ENCODE results near the gene MED16. TPM values are rescaled to one million over a fixed set of nuclear protein-coding genes. Genes with fewer than 3 reads are reported as not detected.

Gene MED16
- polyA plus RNA-seq, 4 donors, result 39.0 to 107 (median 70.3) TPM

- Histone ChIP-seq H3K9me3 (ENCODE audit: control insufficient read depth in 2 of 2, insufficient read depth in 1 of 2, low read depth in 1 of 2, low read length in 1 of 2) (no peaks in the 10 kb centered on the region), H3K36me3 (ENCODE audit: control insufficient read depth in 3 of 3, insufficient read depth in 2 of 3, low read depth in 1 of 3, low read length in 3 of 3) (peaks cover 5 to 75% (median 9%) of the 10 kb centered on the region in 3 donors), H3K27me3 (ENCODE audit: control insufficient read depth in 3 of 3, insufficient read depth in 3 of 3, low read length in 3 of 3) (no peaks in the 10 kb centered on the region), H3K4me3 (ENCODE audit: low read depth in 1 of 3, low read length in 3 of 3) (no peak overlapping the region), H3K4me1 (ENCODE audit: control insufficient read depth in 3 of 3, insufficient read depth in 2 of 3, low read depth in 1 of 3, low read length in 2 of 3) (no peaks in the 10 kb centered on the region), H3K27ac (ENCODE audit: low read depth in 1 of 3, low read length in 2 of 3) (no peak overlapping the region)
- WGBS, 3 donors, result 76 to 81% (median 78%) methylated on average over 27 to 30 of the region's 30 CpGs
- peak in 1 of 2 donors; percentile 25 for DNase-seq
- FAIRE-seq, result no peak
These were observed 7.5 kb upstream of the MED16 start for GRCh38 chr19:900302-901111.

GRCh38 chr19:900043-900301, 7.0 kb upstream of the MED16 start:
- 86 to 88% (median 87%) methylated on average over 13 to 15 of the region's 15 CpGs for WGBS, 3 donors
- FAIRE-seq (no peak), DNase-seq (no peak)
- H3K4me3 ChIP-seq (ENCODE audit: low read depth in 1 of 3, low read length in 3 of 3), result no peak overlapping the region
- H3K27ac ChIP-seq (ENCODE audit: low read depth in 1 of 3, low read length in 2 of 3), result no peak overlapping the region
- no peaks in the 10 kb centered on the region for H3K27me3 ChIP-seq (ENCODE audit: control insufficient read depth in 3 of 3, insufficient read depth in 3 of 3, low read length in 3 of 3)
- peaks cover 5 to 73% (median 9%) of the 10 kb centered on the region in 3 donors for H3K36me3 ChIP-seq (ENCODE audit: control insufficient read depth in 3 of 3, insufficient read depth in 2 of 3, low read depth in 1 of 3, low read length in 3 of 3)
- no peaks in the 10 kb centered on the region for H3K4me1 ChIP-seq (ENCODE audit: control insufficient read depth in 3 of 3, insufficient read depth in 2 of 3, low read depth in 1 of 3, low read length in 2 of 3)
- no peaks in the 10 kb centered on the region for H3K9me3 ChIP-seq (ENCODE audit: control insufficient read depth in 2 of 2, insufficient read depth in 1 of 2, low read depth in 1 of 2, low read length in 1 of 2)

- H3K36me3 ChIP-seq (ENCODE audit: control insufficient read depth in 3 of 3, insufficient read depth in 2 of 3, low read depth in 1 of 3, low read length in 3 of 3), result peaks cover 5 to 68% (median 9%) of the 10 kb centered on the region in 3 donors
- FAIRE-seq, result no peak
- H3K9me3 ChIP-seq (ENCODE audit: control insufficient read depth in 2 of 2, insufficient read depth in 1 of 2, low read depth in 1 of 2, low read length in 1 of 2), result no peaks in the 10 kb centered on the region
- H3K4me1 ChIP-seq (ENCODE audit: control insufficient read depth in 3 of 3, insufficient read depth in 2 of 3, low read depth in 1 of 3, low read length in 2 of 3), result no peaks in the 10 kb centered on the region
- no peak for DNase-seq
- H3K4me3 ChIP-seq (ENCODE audit: low read depth in 1 of 3, low read length in 3 of 3), result no peak overlapping the region
- no peak overlapping the region for H3K27ac ChIP-seq (ENCODE audit: low read depth in 1 of 3, low read length in 2 of 3)
- WGBS, 3 donors, result 91 to 92% (median 92%) methylated on average over 29 to 32 of the region's 32 CpGs
- no peaks in the 10 kb centered on the region for H3K27me3 ChIP-seq (ENCODE audit: control insufficient read depth in 3 of 3, insufficient read depth in 3 of 3, low read length in 3 of 3)
These were observed 6.5 kb upstream of the MED16 start for GRCh38 chr19:899336-900042.

- Histone ChIP-seq H3K4me3 (ENCODE audit: low read depth in 1 of 3, low read length in 3 of 3) (no peak overlapping the region), H3K4me1 (ENCODE audit: control insufficient read depth in 3 of 3, insufficient read depth in 2 of 3, low read depth in 1 of 3, low read length in 2 of 3) (peaks cover 0 to 2% (median 0%) of the 10 kb centered on the region in 3 donors), H3K9me3 (ENCODE audit: control insufficient read depth in 2 of 2, insufficient read depth in 1 of 2, low read depth in 1 of 2, low read length in 1 of 2) (no peaks in the 10 kb centered on the region), H3K27ac (ENCODE audit: low read depth in 1 of 3, low read length in 2 of 3) (no peak overlapping the region), H3K27me3 (ENCODE audit: control insufficient read depth in 3 of 3, insufficient read depth in 3 of 3, low read length in 3 of 3) (no peaks in the 10 kb centered on the region), H3K36me3 (ENCODE audit: control insufficient read depth in 3 of 3, insufficient read depth in 2 of 3, low read depth in 1 of 3, low read length in 3 of 3) (peaks cover 5 to 62% (median 9%) of the 10 kb centered on the region in 3 donors)
- 75 to 78% (median 76%) methylated on average over 15 to 20 of the region's 20 CpGs for WGBS, 3 donors
- FAIRE-seq (no peak), DNase-seq (no peak)
These were observed 5.7 kb upstream of the MED16 start for GRCh38 chr19:898663-899062.

- Histone ChIP-seq H3K27me3 (ENCODE audit: control insufficient read depth in 3 of 3, insufficient read depth in 3 of 3, low read length in 3 of 3) (no peaks in the 10 kb centered on the region), H3K36me3 (ENCODE audit: control insufficient read depth in 3 of 3, insufficient read depth in 2 of 3, low read depth in 1 of 3, low read length in 3 of 3) (peaks cover 5 to 57% (median 9%) of the 10 kb centered on the region in 3 donors), H3K4me1 (ENCODE audit: control insufficient read depth in 3 of 3, insufficient read depth in 2 of 3, low read depth in 1 of 3, low read length in 2 of 3) (peaks cover 0 to 2% (median 0%) of the 10 kb centered on the region in 3 donors), H3K4me3 (ENCODE audit: low read depth in 1 of 3, low read length in 3 of 3) (no peak overlapping the region), H3K27ac (ENCODE audit: low read depth in 1 of 3, low read length in 2 of 3) (no peak overlapping the region), H3K9me3 (ENCODE audit: control insufficient read depth in 2 of 2, insufficient read depth in 1 of 2, low read depth in 1 of 2, low read length in 1 of 2) (no peaks in the 10 kb centered on the region)
- 89 to 90% (median 90%) methylated on average over 25 to 26 of the region's 26 CpGs for WGBS, 3 donors
- FAIRE-seq, result no peak
- no peak for DNase-seq
These were observed 4.6 kb upstream of the MED16 start for GRCh38 chr19:897442-898039.

- no peak overlapping the region for H3K27ac ChIP-seq (ENCODE audit: low read depth in 1 of 3, low read length in 2 of 3)
- no peaks in the 10 kb centered on the region for H3K27me3 ChIP-seq (ENCODE audit: control insufficient read depth in 3 of 3, insufficient read depth in 3 of 3, low read length in 3 of 3)
- 91 to 94% (median 91%) methylated on average over 11 of the region's 11 CpGs for WGBS, 3 donors
- H3K4me3 ChIP-seq (ENCODE audit: low read depth in 1 of 3, low read length in 3 of 3), result no peak overlapping the region
- H3K4me1 ChIP-seq (ENCODE audit: control insufficient read depth in 3 of 3, insufficient read depth in 2 of 3, low read depth in 1 of 3, low read length in 2 of 3), result peaks cover 0 to 6% (median 2%) of the 10 kb centered on the region in 3 donors
- H3K9me3 ChIP-seq (ENCODE audit: control insufficient read depth in 2 of 2, insufficient read depth in 1 of 2, low read depth in 1 of 2, low read length in 1 of 2), result no peaks in the 10 kb centered on the region
- H3K36me3 ChIP-seq (ENCODE audit: control insufficient read depth in 3 of 3, insufficient read depth in 2 of 3, low read depth in 1 of 3, low read length in 3 of 3), result peaks cover 5 to 54% (median 7%) of the 10 kb centered on the region in 3 donors
- FAIRE-seq, result no peak
- no peak for DNase-seq
These were observed 4.0 kb upstream of the MED16 start for GRCh38 chr19:896999-897398.

- Histone ChIP-seq H3K36me3 (ENCODE audit: control insufficient read depth in 3 of 3, insufficient read depth in 2 of 3, low read depth in 1 of 3, low read length in 3 of 3) (peaks cover 3 to 48% (median 5%) of the 10 kb centered on the region in 3 donors), H3K27ac (ENCODE audit: low read depth in 1 of 3, low read length in 2 of 3) (no peak overlapping the region), H3K4me3 (ENCODE audit: low read depth in 1 of 3, low read length in 3 of 3) (no peak overlapping the region), H3K27me3 (ENCODE audit: control insufficient read depth in 3 of 3, insufficient read depth in 3 of 3, low read length in 3 of 3) (no peaks in the 10 kb centered on the region), H3K9me3 (ENCODE audit: control insufficient read depth in 2 of 2, insufficient read depth in 1 of 2, low read depth in 1 of 2, low read length in 1 of 2) (no peaks in the 10 kb centered on the region), H3K4me1 (ENCODE audit: control insufficient read depth in 3 of 3, insufficient read depth in 2 of 3, low read depth in 1 of 3, low read length in 2 of 3) (peaks cover 0 to 10% (median 5%) of the 10 kb centered on the region in 3 donors)
- FAIRE-seq (no peak), DNase-seq (no peak)
- WGBS, 3 donors, result 90 to 94% (median 93%) methylated on average over 10 of the region's 10 CpGs
These were observed 3.4 kb upstream of the MED16 start for GRCh38 chr19:896434-896833.

- H3K4me3 ChIP-seq (ENCODE audit: low read depth in 1 of 3, low read length in 3 of 3), result peak overlapping the region; percentile 87 to 95 (median 94)
- H3K36me3 ChIP-seq (ENCODE audit: control insufficient read depth in 3 of 3, insufficient read depth in 2 of 3, low read depth in 1 of 3, low read length in 3 of 3), result peaks cover 0 to 54% (median 6%) of the 10 kb centered on the region in 3 donors
- FAIRE-seq (no peak), DNase-seq (peak; percentile 32 to 45)
- WGBS, 3 donors, result 1 to 3% (median 2%) methylated on average over 17 to 27 of the region's 27 CpGs
- H3K27me3 ChIP-seq (ENCODE audit: control insufficient read depth in 3 of 3, insufficient read depth in 3 of 3, low read length in 3 of 3), result no peaks in the 10 kb centered on the region
- peak overlapping the region; percentile 79 to 90 (median 80) for H3K27ac ChIP-seq (ENCODE audit: low read depth in 1 of 3, low read length in 2 of 3)
- no peaks in the 10 kb centered on the region for H3K9me3 ChIP-seq (ENCODE audit: control insufficient read depth in 2 of 2, insufficient read depth in 1 of 2, low read depth in 1 of 2, low read length in 1 of 2)
- peaks cover 0 to 14% (median 5%) of the 10 kb centered on the region in 3 donors for H3K4me1 ChIP-seq (ENCODE audit: control insufficient read depth in 3 of 3, insufficient read depth in 2 of 3, low read depth in 1 of 3, low read length in 2 of 3)
These were observed 619 bp downstream of the MED16 start for GRCh38 chr19:892243-892893.

All from small intestine (tissue), 7 donors.